Tibial nerve (tissue), 4 donors: ENCODE measurements around the gene CD82.

Source experiments
- EP300 ChIP-seq, 2 donors: sonication (generic); formaldehyde crosslinking; IDR thresholded peaks; one replicate each; pipeline ENCODE4 v1.6.1; 2017; ENCODE audit warnings: antibody characterized with exemption in 2 of 2, mild to moderate bottlenecking in 1 of 2
- POLR2A ChIP-seq, 2 donors: fragments of 450-650 bp; IDR thresholded peaks; one replicate each; pipeline ENCODE4 v1.6.1; 2017; ENCODE audit warnings: antibody characterized with exemption in 2 of 2, mild to moderate bottlenecking in 2 of 2, moderate library complexity in 2 of 2
- TF ChIP-seq, protein P1 (sequence below), 5 experiments: fragments of 200-600 bp in 3 of 5; fragments of 450-650 bp in 2 of 5; sonication (generic) in 3 of 5; IDR thresholded peaks; one replicate each; pipeline ENCODE4 v1.5.1; 2016 to 2019; ENCODE audit warnings: antibody characterized with exemption in 5 of 5, mild to moderate bottlenecking in 3 of 5, moderate library complexity in 2 of 5

GRCh38 chr11:44596525-44597276 is 31.2 kb downstream of the CD82 start:
- TF ChIP-seq, protein P1, sequence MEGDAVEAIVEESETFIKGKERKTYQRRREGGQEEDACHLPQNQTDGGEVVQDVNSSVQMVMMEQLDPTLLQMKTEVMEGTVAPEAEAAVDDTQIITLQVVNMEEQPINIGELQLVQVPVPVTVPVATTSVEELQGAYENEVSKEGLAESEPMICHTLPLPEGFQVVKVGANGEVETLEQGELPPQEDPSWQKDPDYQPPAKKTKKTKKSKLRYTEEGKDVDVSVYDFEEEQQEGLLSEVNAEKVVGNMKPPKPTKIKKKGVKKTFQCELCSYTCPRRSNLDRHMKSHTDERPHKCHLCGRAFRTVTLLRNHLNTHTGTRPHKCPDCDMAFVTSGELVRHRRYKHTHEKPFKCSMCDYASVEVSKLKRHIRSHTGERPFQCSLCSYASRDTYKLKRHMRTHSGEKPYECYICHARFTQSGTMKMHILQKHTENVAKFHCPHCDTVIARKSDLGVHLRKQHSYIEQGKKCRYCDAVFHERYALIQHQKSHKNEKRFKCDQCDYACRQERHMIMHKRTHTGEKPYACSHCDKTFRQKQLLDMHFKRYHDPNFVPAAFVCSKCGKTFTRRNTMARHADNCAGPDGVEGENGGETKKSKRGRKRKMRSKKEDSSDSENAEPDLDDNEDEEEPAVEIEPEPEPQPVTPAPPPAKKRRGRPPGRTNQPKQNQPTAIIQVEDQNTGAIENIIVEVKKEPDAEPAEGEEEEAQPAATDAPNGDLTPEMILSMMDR (IDR thresholded peaks at IDR 0.05), result no peak
- TF ChIP-seq POLR2A (IDR thresholded peaks at IDR 0.05) (no peak), EP300 (IDR thresholded peaks at IDR 0.05) (no peak)
